Liver (tissue), 9 donors: ENCODE data around the gene APBA1. TPM values are rescaled to one million over a fixed set of nuclear protein-coding genes. Genes with fewer than 3 reads are reported as not detected.

Source experiments
- DNase-seq: peaks from one replicate; pipeline ENCODE4 v3.0.0-alpha.2; 2017; ENCODE audit warnings: low spot score
- H3K27ac ChIP-seq, 2 donors: one replicate each; pipeline ENCODE4 v1.7.0; 2013; ENCODE audit warnings: inconsistent platforms in 2 of 2, low read length in 2 of 2, control low read depth in 1 of 2, low read depth in 1 of 2, mild to moderate bottlenecking in 1 of 2
- H3K27me3 ChIP-seq, 4 donors: one replicate each; pipeline versions ENCODE4 v1.6.1 to v1.7.0; 2013; ENCODE audit warnings: low read length in 3 of 4, inconsistent platforms in 1 of 4, mild to moderate bottlenecking in 1 of 4, moderate library complexity in 1 of 4; ENCODE audit not compliant: control insufficient read depth in 4 of 4, insufficient read depth in 4 of 4
- H3K36me3 ChIP-seq, 4 donors: one replicate each; pipeline versions ENCODE4 v1.6.1 to v1.7.0; 2013; ENCODE audit warnings: low read length in 3 of 4, mild to moderate bottlenecking in 3 of 4, low read depth in 1 of 4, moderate library complexity in 1 of 4; ENCODE audit not compliant: control insufficient read depth in 4 of 4, insufficient read depth in 3 of 4
- H3K4me1 ChIP-seq, 4 donors: one replicate each; pipeline versions ENCODE4 v1.6.1 to v1.7.0; 2013; ENCODE audit warnings: low read length in 3 of 4, mild to moderate bottlenecking in 3 of 4, moderate library complexity in 1 of 4; ENCODE audit not compliant: control insufficient read depth in 4 of 4, insufficient read depth in 4 of 4
- H3K4me3 ChIP-seq, 3 donors: one replicate each; pipeline versions ENCODE4 v1.6.1 to v1.7.0; 2013; ENCODE audit warnings: low read length in 3 of 3, control low read depth in 1 of 3, low read depth in 1 of 3, mild to moderate bottlenecking in 1 of 3
- H3K9ac ChIP-seq, 2 donors: one replicate each; pipeline ENCODE4 v1.7.0; 2013; ENCODE audit warnings: low read length in 2 of 2, mild to moderate bottlenecking in 2 of 2, moderate library complexity in 2 of 2, control low read depth in 1 of 2, low read depth in 1 of 2
- H3K9me3 ChIP-seq, 4 donors: one replicate each; pipeline versions ENCODE4 v1.6.1 to v1.7.0; 2013; ENCODE audit warnings: low read length in 3 of 4; ENCODE audit not compliant: control insufficient read depth in 4 of 4
- ATF3 ChIP-seq: IDR thresholded peaks from 2 replicates; pipeline ENCODE4 v1.6.1; 2016; ENCODE audit warnings: antibody characterized with exemption
- CTCF ChIP-seq: fragments of 150-350 bp; IDR thresholded peaks from 2 replicates; pipeline ENCODE4 v1.5.1; 2017; ENCODE audit warnings: improper control_type of control experiment, low read depth, low read length; ENCODE audit not compliant: missing input control
- EGR1 ChIP-seq, 2 donors: IDR thresholded peaks; 2 replicates each; pipeline ENCODE4 v1.6.1; 2016 to 2018; ENCODE audit warnings: antibody characterized with exemption in 2 of 2, low read depth in 2 of 2
- FOXA2 ChIP-seq: IDR thresholded peaks from 2 replicates; pipeline ENCODE4 v1.6.1; 2016; ENCODE audit warnings: antibody characterized with exemption
- GABPA ChIP-seq, 2 donors: IDR thresholded peaks in 1 of 2; conservative IDR thresholded peaks in 1 of 2; 2 replicates each; pipeline ENCODE4 v1.6.1; 2016; ENCODE audit warnings: antibody characterized with exemption in 2 of 2, mild to moderate bottlenecking in 1 of 2, moderate library complexity in 1 of 2
- HNF4A ChIP-seq, 2 donors: conservative IDR thresholded peaks; 2 replicates each; pipeline ENCODE4 v1.6.1; 2016; ENCODE audit warnings: antibody characterized with exemption in 2 of 2, mild to moderate bottlenecking in 2 of 2
- HNF4G ChIP-seq: IDR thresholded peaks from 2 replicates; pipeline ENCODE4 v1.6.1; 2016; ENCODE audit warnings: antibody characterized with exemption
- JUND ChIP-seq, 2 donors: IDR thresholded peaks; 2 replicates each; pipeline ENCODE4 v1.6.1; 2016; ENCODE audit warnings: antibody characterized with exemption in 2 of 2
- MAX ChIP-seq: IDR thresholded peaks from 2 replicates; pipeline ENCODE4 v1.6.1; 2016; ENCODE audit warnings: antibody characterized with exemption
- NR2F2 ChIP-seq: IDR thresholded peaks from 2 replicates; pipeline ENCODE4 v1.6.1; 2016; ENCODE audit warnings: antibody characterized with exemption
- RAD21 ChIP-seq, 2 donors: IDR thresholded peaks; 2 replicates each; pipeline ENCODE4 v1.6.1; 2016; ENCODE audit warnings: antibody characterized with exemption in 2 of 2, mild to moderate bottlenecking in 2 of 2
- RXRA ChIP-seq, 2 donors: IDR thresholded peaks; 2 replicates each; pipeline ENCODE4 v1.6.1; 2017 to 2018; ENCODE audit warnings: antibody characterized with exemption in 2 of 2, mild to moderate bottlenecking in 1 of 2
- SP1 ChIP-seq: IDR thresholded peaks from 2 replicates; pipeline ENCODE4 v1.6.1; 2018; ENCODE audit warnings: antibody characterized with exemption, mild to moderate bottlenecking
- TAF1 ChIP-seq: conservative IDR thresholded peaks from 2 replicates; pipeline ENCODE4 v1.6.1; 2016; ENCODE audit warnings: antibody characterized with exemption, mild to moderate bottlenecking
- YY1 ChIP-seq: IDR thresholded peaks from 2 replicates; pipeline ENCODE4 v1.6.1; 2016; ENCODE audit warnings: antibody characterized with exemption, mild to moderate bottlenecking
- WGBS: extraction: QIAGEN DNeasy Blood & Tissue Kit; methylation state at CpG from one replicate; pipeline ENCODE4 v1.1.7; 2013; 5-methylcytosine and 5-hydroxymethylcytosine counted together
- polyA plus RNA-seq, 2 donors: library from polyadenylated mRNA; stranded (reverse) in 1 of 2; unstranded in 1 of 2; fragments of 200-250 nt in 1 of 2; fragments of >200 nt in 1 of 2; fragmentation: Nextera tagmentation in 1 of 2; extraction: Ambion mirVana in 1 of 2; gene quantifications; one replicate each; pipeline versions ENCODE4 v1.2.1 to v1.2.3, GENCODE V29; 2013 to 2015
- total RNA-seq, 2 donors: library from RNA; depleted of rRNA; stranded (reverse); fragments of >200 nt; gene quantifications; one replicate each; pipeline ENCODE4 v1.2.3, GENCODE V29; 2014
- TF ChIP-seq, protein P1 (sequence below): IDR thresholded peaks from 2 replicates; pipeline ENCODE4 v1.6.1; 2016; ENCODE audit warnings: antibody characterized with exemption, mild to moderate bottlenecking
- donor health status: healthy.
- donor health status: healthy.
- donor health status: healthy.
- donor health status: healthy.
- donor health status: healthy.

APBA1 gene
- total and polyA plus RNA-seq, 4 donors = 2.8 to 19.0 (median 6.1) TPM

- Histone ChIP-seq H3K27ac (no peak overlapping the region), H3K36me3 (no peaks in the 10 kb centered on the region), H3K9ac (no peak overlapping the region), H3K4me1 (peaks cover 0 to 7% (median 3%) of the 10 kb centered on the region in 4 donors), H3K4me3 (no peak overlapping the region), H3K27me3 (no peaks in the 10 kb centered on the region), H3K9me3 (no peaks in the 10 kb centered on the region)
- TF ChIP-seq GABPA (IDR thresholded peaks at IDR 0.05 in 1 of 2, conservative IDR thresholded peaks at IDR 0.05 in 1 of 2) (no peak), TAF1 (no peak), RAD21 (IDR thresholded peaks at IDR 0.05) (no peak), YY1 (no peak), NR2F2 (no peak), CTCF (no peak), ATF3 (no peak), MAX (no peak), SP1 (no peak), HNF4G (no peak)
- TF ChIP-seq, protein P1, sequence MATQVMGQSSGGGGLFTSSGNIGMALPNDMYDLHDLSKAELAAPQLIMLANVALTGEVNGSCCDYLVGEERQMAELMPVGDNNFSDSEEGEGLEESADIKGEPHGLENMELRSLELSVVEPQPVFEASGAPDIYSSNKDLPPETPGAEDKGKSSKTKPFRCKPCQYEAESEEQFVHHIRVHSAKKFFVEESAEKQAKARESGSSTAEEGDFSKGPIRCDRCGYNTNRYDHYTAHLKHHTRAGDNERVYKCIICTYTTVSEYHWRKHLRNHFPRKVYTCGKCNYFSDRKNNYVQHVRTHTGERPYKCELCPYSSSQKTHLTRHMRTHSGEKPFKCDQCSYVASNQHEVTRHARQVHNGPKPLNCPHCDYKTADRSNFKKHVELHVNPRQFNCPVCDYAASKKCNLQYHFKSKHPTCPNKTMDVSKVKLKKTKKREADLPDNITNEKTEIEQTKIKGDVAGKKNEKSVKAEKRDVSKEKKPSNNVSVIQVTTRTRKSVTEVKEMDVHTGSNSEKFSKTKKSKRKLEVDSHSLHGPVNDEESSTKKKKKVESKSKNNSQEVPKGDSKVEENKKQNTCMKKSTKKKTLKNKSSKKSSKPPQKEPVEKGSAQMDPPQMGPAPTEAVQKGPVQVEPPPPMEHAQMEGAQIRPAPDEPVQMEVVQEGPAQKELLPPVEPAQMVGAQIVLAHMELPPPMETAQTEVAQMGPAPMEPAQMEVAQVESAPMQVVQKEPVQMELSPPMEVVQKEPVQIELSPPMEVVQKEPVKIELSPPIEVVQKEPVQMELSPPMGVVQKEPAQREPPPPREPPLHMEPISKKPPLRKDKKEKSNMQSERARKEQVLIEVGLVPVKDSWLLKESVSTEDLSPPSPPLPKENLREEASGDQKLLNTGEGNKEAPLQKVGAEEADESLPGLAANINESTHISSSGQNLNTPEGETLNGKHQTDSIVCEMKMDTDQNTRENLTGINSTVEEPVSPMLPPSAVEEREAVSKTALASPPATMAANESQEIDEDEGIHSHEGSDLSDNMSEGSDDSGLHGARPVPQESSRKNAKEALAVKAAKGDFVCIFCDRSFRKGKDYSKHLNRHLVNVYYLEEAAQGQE = no peak
- no peak for DNase-seq
- WGBS = 86% methylated on average over 4 of the region's 4 CpGs
Measured at GRCh38 chr9:69502671-69503301, 169.4 kb downstream of the APBA1 start.

GRCh38 chr9:69500896-69501295, 171.3 kb downstream of the APBA1 start:
- H3K4me1 ChIP-seq = peaks cover 0 to 7% (median 3%) of the 10 kb centered on the region in 4 donors
- 81% methylated on average over 6 of the region's 6 CpGs for WGBS
- TF ChIP-seq SP1 = no peak
- no peak for TF ChIP-seq GABPA (IDR thresholded peaks at IDR 0.05 in 1 of 2, conservative IDR thresholded peaks at IDR 0.05 in 1 of 2)
- TF ChIP-seq FOXA2 = no peak
- TF ChIP-seq HNF4G = no peak
- no peak for TF ChIP-seq EGR1 (IDR thresholded peaks at IDR 0.05; ENCODE audit: low read depth in 2 of 2)
- TF ChIP-seq HNF4A (conservative IDR thresholded peaks at IDR 0.05) = no peak
- no peak for TF ChIP-seq RXRA (IDR thresholded peaks at IDR 0.05)
- TF ChIP-seq, protein P1 = no peak
- no peak for TF ChIP-seq TAF1
- no peak for TF ChIP-seq ATF3
- no peak for TF ChIP-seq MAX
- no peak for TF ChIP-seq JUND (IDR thresholded peaks at IDR 0.05)
- no peaks in the 10 kb centered on the region for H3K27me3 ChIP-seq
- no peaks in the 10 kb centered on the region for H3K9me3 ChIP-seq
- no peaks in the 10 kb centered on the region for H3K36me3 ChIP-seq
- H3K27ac ChIP-seq = no peak overlapping the region
- no peak for DNase-seq
- H3K4me3 ChIP-seq = no peak overlapping the region
- H3K9ac ChIP-seq = no peak overlapping the region
